ENCODE data around the gene PRSS1.
"Not testable (repeated sequence)": the region's sequence is repeated elsewhere in the genome, so short reads cannot be mapped to it uniquely, and the experiment has no call there.

DNA sequence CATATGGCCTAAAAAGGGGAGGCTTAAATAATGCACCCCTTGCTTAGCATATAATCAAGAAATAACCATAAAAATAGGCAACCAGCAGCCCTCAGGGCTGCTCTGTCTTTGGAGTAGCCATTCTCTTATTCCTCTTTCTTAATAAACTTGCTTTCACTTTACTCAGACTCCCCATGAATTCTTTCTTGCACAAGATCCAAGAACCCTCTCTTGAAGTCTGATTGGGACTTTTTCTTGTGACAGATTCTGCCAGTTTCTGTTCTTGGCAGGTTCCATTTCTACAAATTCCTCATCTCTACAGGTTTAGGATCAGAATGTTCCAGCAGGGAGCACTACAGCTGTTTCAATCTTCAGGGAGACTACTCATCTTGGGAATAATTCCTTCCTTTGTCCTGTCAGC is 40.5 kb upstream of the PRSS1 start:
- TF ChIP-seq POLR2A (IDR thresholded peaks at IDR 0.05; ENCODE audit: low read length); GATA1 (IDR thresholded peaks at IDR 0.05; ENCODE audit: low read depth, low read length): not testable (repeated sequence)

All from erythroblast (primary cell).